Astrocyte (in vitro differentiated cells and primary cell): Measurements from ENCODE around the gene RAB9B. TPM values are rescaled to one million over a fixed set of nuclear protein-coding genes. Genes with fewer than 3 reads are reported as not detected.

Experiments used
- DNase-seq: peaks from one replicate; pipeline ENCODE4 v3.0.0-alpha.2; 2010; ENCODE audit warnings: low read depth
- FAIRE-seq: peaks from 2 replicates; lab custom pipeline; 2011; peaks lifted over from hg19 to GRCh38; lab: Jason Lieb, UNC
- H2AFZ ChIP-seq: 2 replicates; pipeline ENCODE4 v1.6.0; 2012; ENCODE audit warnings: low read depth, low read length, inconsistent platforms
- H3K27ac ChIP-seq: 2 replicates; pipeline ENCODE4 v1.5.1; 2011; ENCODE audit warnings: low read depth, low read length, inconsistent platforms
- H3K27me3 ChIP-seq: 2 replicates; pipeline ENCODE4 v1.6.0; 2011; ENCODE audit warnings: low read length, inconsistent platforms; ENCODE audit not compliant: insufficient read depth
- H3K36me3 ChIP-seq: 2 replicates; pipeline ENCODE4 v1.5.1; 2011; ENCODE audit warnings: low read length, inconsistent platforms; ENCODE audit not compliant: insufficient read depth
- H3K4me1 ChIP-seq: 2 replicates; pipeline ENCODE4 v1.5.1; 2011; ENCODE audit warnings: low read length, inconsistent platforms; ENCODE audit not compliant: insufficient read depth
- H3K4me2 ChIP-seq: 2 replicates; pipeline ENCODE4 v1.6.0; 2012; ENCODE audit warnings: low read length, inconsistent platforms
- H3K4me3 ChIP-seq: 2 replicates; pipeline ENCODE4 v1.5.1; 2011; ENCODE audit warnings: low read depth, mild to moderate bottlenecking, low read length, inconsistent platforms; ENCODE audit not compliant: insufficient read depth
- H3K79me2 ChIP-seq: 2 replicates; pipeline ENCODE4 v1.6.0; 2012; ENCODE audit warnings: mild to moderate bottlenecking, low read length, inconsistent platforms; ENCODE audit not compliant: insufficient read depth
- H3K9ac ChIP-seq: 2 replicates; pipeline ENCODE4 v1.6.0; 2012; ENCODE audit warnings: mild to moderate bottlenecking, low read length, inconsistent platforms
- H3K9me3 ChIP-seq: 2 replicates; pipeline ENCODE4 v1.5.1; 2012; ENCODE audit warnings: low read depth, mild to moderate bottlenecking, low read length, inconsistent platforms; ENCODE audit not compliant: insufficient read depth
- H4K20me1 ChIP-seq: 2 replicates; pipeline ENCODE4 v1.6.0; 2012; ENCODE audit warnings: low read length, inconsistent platforms; ENCODE audit not compliant: insufficient read depth
- H3K27ac Mint-ChIP-seq: one replicate; pipeline ENCODE4 v1.8.0; 2021; ENCODE audit warnings: mild to moderate bottlenecking, mixed read lengths; ENCODE audit not compliant: unreplicated experiment
- H3K27me3 Mint-ChIP-seq: one replicate; pipeline ENCODE4 v1.8.0; 2021; ENCODE audit warnings: low read depth, mixed read lengths; ENCODE audit not compliant: unreplicated experiment
- H3K36me3 Mint-ChIP-seq: one replicate; pipeline ENCODE4 v1.8.0; 2021; ENCODE audit warnings: low read depth, mixed read lengths; ENCODE audit not compliant: unreplicated experiment
- H3K4me1 Mint-ChIP-seq: one replicate; pipeline ENCODE4 v1.8.0; 2021; ENCODE audit warnings: low read depth, mixed read lengths; ENCODE audit not compliant: unreplicated experiment
- H3K4me3 Mint-ChIP-seq: one replicate; pipeline ENCODE4 v1.8.0; 2021; ENCODE audit warnings: mild to moderate bottlenecking, moderate library complexity, mixed read lengths; ENCODE audit not compliant: unreplicated experiment
- H3K9me3 Mint-ChIP-seq: one replicate; pipeline ENCODE4 v1.8.0; 2021; ENCODE audit warnings: mild to moderate bottlenecking, mixed read lengths; ENCODE audit not compliant: unreplicated experiment
- CTCF ChIP-seq: IDR thresholded peaks from 2 replicates; pipeline ENCODE4 v1.5.1; 2011; ENCODE audit warnings: low read depth, mild to moderate bottlenecking, inconsistent platforms, low read length, moderate library complexity; ENCODE audit not compliant: insufficient read depth
- EZH2 ChIP-seq: IDR thresholded peaks from 2 replicates; pipeline ENCODE4 v1.6.1; 2012; ENCODE audit warnings: mild to moderate bottlenecking, low read length, inconsistent platforms; ENCODE audit not compliant: insufficient read depth
- total RNA-seq: library from RNA; stranded (reverse); gene quantifications from 2 replicates; pipeline ENCODE4 v1.2.1, GENCODE V29; 2021

Gene RAB9B
- total RNA-seq, 1 donor from 2014 or later: 2.2 TPM

- Histone ChIP-seq H3K9ac (no peak overlapping the region), H3K79me2 (no peaks in the 10 kb centered on the region), H2AFZ (no peak overlapping the region), H4K20me1 (no peaks in the 10 kb centered on the region), H3K4me1 (no peaks in the 10 kb centered on the region), H3K4me2 (no peak overlapping the region), H3K36me3 (no peaks in the 10 kb centered on the region), H3K27ac (no peak overlapping the region), H3K9me3 (no peaks in the 10 kb centered on the region), H3K27me3 (no peaks in the 10 kb centered on the region), H3K4me3 (no peak overlapping the region)
- no peak overlapping the region for H3K4me3 Mint-ChIP-seq
- DNase-seq (no peak), FAIRE-seq (peak; percentile 69)
- H3K4me1 Mint-ChIP-seq: peaks cover 8% of the 10 kb centered on the region
- H3K27ac Mint-ChIP-seq: no peak overlapping the region
- no peaks in the 10 kb centered on the region for H3K27me3 Mint-ChIP-seq
- TF ChIP-seq CTCF (no peak), EZH2 (no peak)
- H3K9me3 Mint-ChIP-seq: no peaks in the 10 kb centered on the region
- no peaks in the 10 kb centered on the region for H3K36me3 Mint-ChIP-seq
Observed at GRCh38 chrX:103864149-103864548, 32.1 kb upstream of the RAB9B start.

- H3K4me3 ChIP-seq: no peak overlapping the region
- no peak overlapping the region for H3K9ac ChIP-seq
- peak; percentile 65 for FAIRE-seq
- H3K36me3 Mint-ChIP-seq: no peaks in the 10 kb centered on the region
- no peaks in the 10 kb centered on the region for H3K4me1 ChIP-seq
- H3K4me3 Mint-ChIP-seq: no peak overlapping the region
- DNase-seq: no peak
- H3K27ac ChIP-seq: no peak overlapping the region
- no peak overlapping the region for H2AFZ ChIP-seq
- no peaks in the 10 kb centered on the region for H3K9me3 Mint-ChIP-seq
- no peak overlapping the region for H3K4me2 ChIP-seq
- no peaks in the 10 kb centered on the region for H3K27me3 ChIP-seq
- no peaks in the 10 kb centered on the region for H4K20me1 ChIP-seq
- TF ChIP-seq CTCF (no peak), EZH2 (no peak)
- H3K79me2 ChIP-seq: no peaks in the 10 kb centered on the region
- H3K27ac Mint-ChIP-seq: no peak overlapping the region
- no peaks in the 10 kb centered on the region for H3K36me3 ChIP-seq
- H3K9me3 ChIP-seq: no peaks in the 10 kb centered on the region
- peaks cover 8% of the 10 kb centered on the region for H3K4me1 Mint-ChIP-seq
- H3K27me3 Mint-ChIP-seq: no peaks in the 10 kb centered on the region
Observed at GRCh38 chrX:103861200-103861599, 29.1 kb upstream of the RAB9B start.

GRCh38 chrX:103849558-103849957 is 17.5 kb upstream of the RAB9B start:
- FAIRE-seq: peak; percentile 54
- H3K27me3 Mint-ChIP-seq: no peaks in the 10 kb centered on the region

More at GRCh38 chrX:103849558-103849957, 17.5 kb upstream of the RAB9B start:
- Histone ChIP-seq H3K27ac (no peak overlapping the region), H3K9ac (no peak overlapping the region), H3K9me3 (no peaks in the 10 kb centered on the region), H3K4me2 (no peak overlapping the region), H3K36me3 (no peaks in the 10 kb centered on the region), H3K4me3 (no peak overlapping the region), H2AFZ (no peak overlapping the region), H3K27me3 (no peaks in the 10 kb centered on the region), H4K20me1 (no peaks in the 10 kb centered on the region), H3K79me2 (no peaks in the 10 kb centered on the region), H3K4me1 (peaks cover 8% of the 10 kb centered on the region)
- peaks cover 12% of the 10 kb centered on the region for H3K4me1 Mint-ChIP-seq
- DNase-seq: no peak
- H3K9me3 Mint-ChIP-seq: no peaks in the 10 kb centered on the region
- no peak overlapping the region for H3K4me3 Mint-ChIP-seq
- H3K36me3 Mint-ChIP-seq: no peaks in the 10 kb centered on the region
- TF ChIP-seq EZH2 (no peak), CTCF (no peak)
- H3K27ac Mint-ChIP-seq: no peak overlapping the region
